ENCODE results near the gene UXS1. TPM values are rescaled to one million over a fixed set of nuclear protein-coding genes. Genes with fewer than 3 reads are reported as not detected.

UXS1 gene
- total RNA-seq, 4 donors from 2014 or later = 37.0 to 86.6 (median 62.5) TPM

GRCh38 chr2:106187273-106187891, 6.7 kb downstream of the UXS1 start:
- in situ Hi-C loops (cut with MboI; ENCODE audit: low pct_ligation_motif_present in 1 of 4, low pct_unique_long_range_greater_than_20kb in 1 of 4, low sequenced_read_pairs in 3 of 4) = no loop called here
- intact Hi-C loops (cut with DNase I; ENCODE audit: low total_unique reads) = no loop called here
- H3K36me3 ChIP-seq = no peaks in the 10 kb centered on the region
- WGBS, 2 donors (ENCODE audit: low coverage in 1 of 2) = 89 to 100% methylated on average over 7 to 14 of the region's 14 CpGs
- H3K4me1 ChIP-seq = peaks cover 0 to 15% (median 5%) of the 10 kb centered on the region in 4 donors
- no peaks in the 10 kb centered on the region for H3K27me3 ChIP-seq
- H3K9me3 ChIP-seq = no peaks in the 10 kb centered on the region
- no peak overlapping the region for H3K4me3 ChIP-seq
- no peak overlapping the region for H3K27ac ChIP-seq
- no peak for DNase-seq
- TF ChIP-seq POLR2A (IDR thresholded peaks at IDR 0.05) (no peak), CTCF (IDR thresholded peaks at IDR 0.05) (no peak), EP300 (IDR thresholded peaks at IDR 0.05; ENCODE audit: low read depth) (no peak), POLR2AphosphoS5 (IDR thresholded peaks at IDR 0.05) (no peak)

- 80 to 83% methylated on average over 8 of the region's 8 CpGs for WGBS, 2 donors (ENCODE audit: low coverage in 1 of 2)
- Histone ChIP-seq H3K27ac (no peak overlapping the region), H3K4me1 (peaks cover 0 to 13% (median 6%) of the 10 kb centered on the region in 4 donors), H3K36me3 (no peaks in the 10 kb centered on the region), H3K4me3 (no peak overlapping the region), H3K27me3 (no peaks in the 10 kb centered on the region), H3K9me3 (no peaks in the 10 kb centered on the region)
- TF ChIP-seq EP300 (IDR thresholded peaks at IDR 0.05; ENCODE audit: low read depth) (no peak), POLR2AphosphoS5 (IDR thresholded peaks at IDR 0.05) (no peak), CTCF (IDR thresholded peaks at IDR 0.05) (no peak), POLR2A (IDR thresholded peaks at IDR 0.05) (no peak)
- DNase-seq = no peak
- intact Hi-C loops (cut with DNase I; ENCODE audit: low total_unique reads) = no loop called here
- in situ Hi-C loops (cut with MboI; ENCODE audit: low pct_ligation_motif_present in 1 of 4, low pct_unique_long_range_greater_than_20kb in 1 of 4, low sequenced_read_pairs in 3 of 4) = no loop called here
These were observed 8.5 kb downstream of the UXS1 start for GRCh38 chr2:106185475-106186184.

- Histone ChIP-seq H3K27ac (no peak overlapping the region), H3K36me3 (no peaks in the 10 kb centered on the region), H3K4me1 (peaks cover 0 to 13% (median 6%) of the 10 kb centered on the region in 4 donors), H3K27me3 (no peaks in the 10 kb centered on the region), H3K4me3 (no peak overlapping the region), H3K9me3 (no peaks in the 10 kb centered on the region)
- 100% methylated on average over 1 of the region's 1 CpG; no CpG with 5 or more reads in 1 of the 2 donors for WGBS, 2 donors (ENCODE audit: low coverage in 1 of 2)
- intact Hi-C loops (cut with DNase I; ENCODE audit: low total_unique reads) = no loop called here
- in situ Hi-C loops (cut with MboI; ENCODE audit: low pct_ligation_motif_present in 1 of 4, low pct_unique_long_range_greater_than_20kb in 1 of 4, low sequenced_read_pairs in 3 of 4) = no loop called here
- no peak for TF ChIP-seq CTCF (IDR thresholded peaks at IDR 0.05)
- no peak for TF ChIP-seq POLR2A (IDR thresholded peaks at IDR 0.05)
- TF ChIP-seq EP300 (IDR thresholded peaks at IDR 0.05; ENCODE audit: low read depth) = no peak
- no peak for TF ChIP-seq POLR2AphosphoS5 (IDR thresholded peaks at IDR 0.05)
- no peak for DNase-seq
These were observed 9.2 kb downstream of the UXS1 start for GRCh38 chr2:106184857-106185256.

- Histone ChIP-seq H3K27me3 (no peaks in the 10 kb centered on the region), H3K4me1 (peaks cover 0 to 13% (median 6%) of the 10 kb centered on the region in 4 donors), H3K9me3 (no peaks in the 10 kb centered on the region), H3K27ac (no peak overlapping the region), H3K36me3 (no peaks in the 10 kb centered on the region), H3K4me3 (no peak overlapping the region)
- intact Hi-C loops (cut with DNase I; ENCODE audit: low total_unique reads) = no loop called here
- no peak for DNase-seq
- WGBS, 2 donors (ENCODE audit: low coverage in 1 of 2) = 70 to 100% methylated on average over 1 to 2 of the region's 2 CpGs
- in situ Hi-C loops (cut with MboI; ENCODE audit: low pct_ligation_motif_present in 1 of 4, low pct_unique_long_range_greater_than_20kb in 1 of 4, low sequenced_read_pairs in 3 of 4) = no loop called here
- no peak for TF ChIP-seq EP300 (IDR thresholded peaks at IDR 0.05; ENCODE audit: low read depth)
- no peak for TF ChIP-seq POLR2A (IDR thresholded peaks at IDR 0.05)
- TF ChIP-seq CTCF (IDR thresholded peaks at IDR 0.05) = no peak
- no peak for TF ChIP-seq POLR2AphosphoS5 (IDR thresholded peaks at IDR 0.05)
These were observed 9.7 kb downstream of the UXS1 start for GRCh38 chr2:106184394-106184793.

Measured in transverse colon (tissue), 4 donors.